ENCODE results near the gene PNKD.

DNA sequence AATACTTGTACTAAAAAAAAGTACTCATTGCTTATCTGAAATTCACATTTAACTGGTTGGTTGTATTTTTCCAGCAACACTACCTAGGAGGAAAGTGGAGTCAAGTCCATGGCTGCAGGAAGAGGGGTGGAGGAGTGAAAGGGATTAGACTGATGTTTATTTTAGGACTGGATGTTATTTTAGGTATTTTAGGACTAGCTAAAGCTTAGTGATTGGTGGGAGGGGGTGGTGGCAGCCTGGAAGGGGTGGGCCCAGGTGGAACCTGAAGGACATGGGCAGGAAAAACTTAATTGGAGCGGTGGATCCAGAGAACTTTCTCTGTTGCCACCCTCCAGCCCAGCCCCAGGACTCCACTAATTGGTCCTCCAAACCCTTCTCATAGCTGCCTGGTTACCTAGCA is 25.9 kb downstream of the PNKD start:
- no peak for TF ChIP-seq POLR2AphosphoS5 (IDR thresholded peaks at IDR 0.05)
- TF ChIP-seq POLR2A (IDR thresholded peaks at IDR 0.05) = no peak
- TF ChIP-seq CTCF (IDR thresholded peaks at IDR 0.05) = no peak
- no peak for TF ChIP-seq EP300 (IDR thresholded peaks at IDR 0.05)

Measured in stomach (tissue), 4 donors.